Epithelial cell of esophagus (primary cell): ENCODE data around the gene NEK7.
A peak's percentile ranks its signal among the peaks of the same experiment; 100 is the strongest.
"Not testable (repeated sequence)": the region's sequence is repeated elsewhere in the genome, so short reads cannot be mapped to it uniquely, and the experiment has no call there.

Experiments
- DNase-seq: peaks from one replicate; pipeline ENCODE4 v3.0.0; 2010; ENCODE audit warnings: low read depth
- H3K4me3 ChIP-seq: 2 replicates; pipeline ENCODE4 v1.5.1; 2011; ENCODE audit warnings: mild to moderate bottlenecking, low read length, control low read depth
- CTCF ChIP-seq: IDR thresholded peaks from 2 replicates; pipeline ENCODE4 v1.5.1; 2011; ENCODE audit warnings: low read depth, mild to moderate bottlenecking, low read length, control low read depth, inconsistent platforms; ENCODE audit not compliant: insufficient read depth; ENCODE audit errors: missing control alignments

Gene NEK7

DNA sequence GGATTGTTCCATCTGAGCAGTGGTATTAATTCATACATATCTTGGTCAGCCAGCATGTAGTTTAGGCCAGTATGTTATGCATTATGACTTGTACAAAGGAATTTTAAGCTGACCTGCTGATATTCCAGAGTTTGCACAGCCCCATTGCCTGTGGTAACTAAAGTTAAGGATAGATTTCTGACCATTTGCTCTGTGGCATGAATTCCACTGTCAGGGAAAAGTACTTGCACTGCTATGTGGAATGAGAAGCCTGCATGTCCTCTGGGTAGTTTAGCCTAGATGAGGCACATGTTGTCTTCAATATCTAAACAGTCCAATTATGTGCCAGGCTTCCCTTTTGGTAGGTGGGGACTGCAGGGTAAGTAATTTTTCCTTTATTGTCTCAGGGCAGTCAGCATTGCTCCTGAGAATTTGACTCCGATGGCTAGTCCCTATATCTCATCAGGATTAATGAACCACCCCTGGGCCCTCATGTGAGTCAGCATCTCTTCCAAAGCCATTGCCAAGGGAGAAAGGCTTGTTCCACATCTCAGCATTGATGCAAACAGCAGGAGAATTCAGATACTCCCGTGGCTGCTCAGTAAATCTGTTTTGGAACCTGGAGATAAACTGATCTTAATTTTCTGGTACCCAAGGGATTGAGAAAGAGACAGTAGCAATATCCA is 30.2 kb downstream of the NEK7 start:
- no peak for DNase-seq
- H3K4me3 ChIP-seq: no peak overlapping the region
- TF ChIP-seq CTCF: no peak

- no peak for TF ChIP-seq CTCF
- H3K4me3 ChIP-seq: no peak overlapping the region
- DNase-seq: no peak
Measured at GRCh38 chr1:198187973-198188588, 31.3 kb downstream of the NEK7 start.

- DNase-seq: no peak
- TF ChIP-seq CTCF: no peak
- no peak overlapping the region for H3K4me3 ChIP-seq
Measured at GRCh38 chr1:198191117-198191516, 34.3 kb downstream of the NEK7 start.

DNA sequence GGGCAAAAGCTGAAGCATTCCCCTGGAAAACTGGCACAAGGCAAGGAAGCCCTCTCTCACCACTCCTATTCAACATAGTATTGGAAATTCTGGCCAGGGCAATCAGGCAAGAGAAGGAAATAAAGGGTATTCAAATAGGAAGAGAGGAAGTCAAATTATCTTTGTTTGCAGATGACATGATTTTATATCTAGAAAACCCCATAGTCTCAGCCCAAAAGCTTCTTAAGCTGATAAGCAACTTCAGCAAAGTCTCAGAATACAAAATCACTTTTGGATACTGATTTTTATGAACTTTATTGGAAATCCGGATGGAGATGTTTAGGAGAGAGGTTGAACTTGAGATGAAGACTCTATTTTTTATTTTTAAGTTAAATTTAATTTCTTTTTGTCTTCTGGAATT is 37.1 kb downstream of the NEK7 start:
- DNase-seq, H3K4me3 ChIP-seq: not testable (repeated sequence)

DNA sequence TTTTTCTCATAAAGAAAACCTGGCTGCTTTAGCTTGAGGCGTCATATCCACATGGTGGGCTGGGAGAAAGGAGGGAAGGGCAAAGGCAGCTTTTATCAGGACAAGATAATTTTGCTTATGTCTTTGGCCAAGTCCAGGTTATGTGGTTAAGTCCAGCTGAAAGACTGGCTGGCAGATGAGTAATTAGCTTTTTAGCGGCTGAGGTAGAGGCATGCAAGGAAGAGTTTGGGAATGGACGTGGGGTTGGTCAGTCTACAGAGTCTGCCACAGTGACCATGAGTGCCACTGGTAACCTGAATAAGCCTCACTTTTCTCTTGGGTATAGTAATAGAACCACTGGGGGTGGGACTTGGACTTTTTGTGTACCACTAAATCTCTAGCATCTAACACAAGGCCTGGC is 39.8 kb downstream of the NEK7 start:
- no peak for TF ChIP-seq CTCF
- no peak for DNase-seq
- no peak overlapping the region for H3K4me3 ChIP-seq

GRCh38 chr1:198197285-198197684 is 40.5 kb downstream of the NEK7 start:
- no peak overlapping the region for H3K4me3 ChIP-seq
- TF ChIP-seq CTCF: no peak
- DNase-seq: no peak

- no peak overlapping the region for H3K4me3 ChIP-seq
- TF ChIP-seq CTCF: no peak
- peak; percentile 22 for DNase-seq
Measured at GRCh38 chr1:198199105-198199504, 42.3 kb downstream of the NEK7 start.
